Muscle layer of colon (tissue), 2 donors: ENCODE measurements around the gene POC1B.

ENCODE experiments used
- H3K27ac ChIP-seq: one replicate; pipeline ENCODE4 v1.7.0; 2013; ENCODE audit warnings: low read depth, mild to moderate bottlenecking, low read length, moderate library complexity
- H3K27me3 ChIP-seq, 2 donors: one replicate each; pipeline ENCODE4 v1.7.0; 2013; ENCODE audit warnings: low read length in 2 of 2, mild to moderate bottlenecking in 2 of 2; ENCODE audit not compliant: insufficient read depth in 2 of 2, control insufficient read depth in 1 of 2
- H3K36me3 ChIP-seq: one replicate; pipeline ENCODE4 v1.7.0; 2013; ENCODE audit warnings: mild to moderate bottlenecking, low read length; ENCODE audit not compliant: insufficient read depth
- H3K4me1 ChIP-seq: one replicate; pipeline ENCODE4 v1.7.0; 2013; ENCODE audit warnings: mild to moderate bottlenecking, low read length; ENCODE audit not compliant: insufficient read depth
- H3K4me3 ChIP-seq, 2 donors: one replicate each; pipeline ENCODE4 v1.7.0; 2013; ENCODE audit warnings: low read length in 2 of 2, low read depth in 1 of 2, mild to moderate bottlenecking in 1 of 2, moderate library complexity in 1 of 2
- H3K9ac ChIP-seq: one replicate; pipeline ENCODE4 v1.7.0; 2013; ENCODE audit warnings: low read length
- H3K9me3 ChIP-seq: one replicate; pipeline ENCODE4 v1.7.0; 2013; ENCODE audit warnings: mild to moderate bottlenecking, low read length
- donor health status: abdominal sarcoma.
- donor health status: Adenocarcinoma of cecum.

The POC1B gene

GRCh38 chr12:89529738-89530137, 3.9 kb upstream of the POC1B start:
- Histone ChIP-seq H3K9me3 (no peaks in the 10 kb centered on the region), H3K27me3 (no peaks in the 10 kb centered on the region), H3K36me3 (no peaks in the 10 kb centered on the region), H3K4me3 (no peak overlapping the region), H3K9ac (no peak overlapping the region), H3K4me1 (peaks cover 10% of the 10 kb centered on the region), H3K27ac (no peak overlapping the region)

- peaks cover 19% of the 10 kb centered on the region for H3K4me1 ChIP-seq
- no peaks in the 10 kb centered on the region for H3K9me3 ChIP-seq
- H3K9ac ChIP-seq: no peak overlapping the region
Observed at GRCh38 chr12:89528434-89528833, 2.6 kb upstream of the POC1B start.

GRCh38 chr12:89525305-89525823, 483 bp downstream of the POC1B start:
- Histone ChIP-seq H3K9me3 (no peaks in the 10 kb centered on the region), H3K4me1 (peaks cover 38% of the 10 kb centered on the region), H3K9ac (peak overlapping the region; percentile 87)

More at GRCh38 chr12:89528434-89528833, 2.6 kb upstream of the POC1B start:
- H3K27ac ChIP-seq: no peak overlapping the region
- H3K36me3 ChIP-seq: no peaks in the 10 kb centered on the region
- H3K4me3 ChIP-seq: no peak overlapping the region
- H3K27me3 ChIP-seq: no peaks in the 10 kb centered on the region

GRCh38 chr12:89524541-89525304, 1.1 kb downstream of the POC1B start, which contains the start of gene GALNT4:
GALNT4 (minus strand) TSS chr12:89524796; CDS start chr12:89524549, 247 bp downstream.
- peak within 1 kb of the TSS; percentile 93 for H3K27ac ChIP-seq
- no peaks in the 10 kb centered on the region for H3K9me3 ChIP-seq
- no peaks in the 10 kb centered on the region for H3K36me3 ChIP-seq
- H3K9ac ChIP-seq: peak within 1 kb of the TSS; percentile 87
- H3K4me1 ChIP-seq: peaks cover 38% of the 10 kb centered on the region
- H3K27me3 ChIP-seq: no peaks in the 10 kb centered on the region
- peak within 1 kb of the TSS; percentile 80 to 98 for H3K4me3 ChIP-seq

More at GRCh38 chr12:89525305-89525823, 483 bp downstream of the POC1B start:
- Histone ChIP-seq H3K27me3 (no peaks in the 10 kb centered on the region), H3K4me3 (peak overlapping the region; percentile 80 to 98), H3K36me3 (no peaks in the 10 kb centered on the region), H3K27ac (peak overlapping the region; percentile 93)

GRCh38 chr12:89523843-89524540, 1.9 kb downstream of the POC1B start:
- H3K9me3 ChIP-seq: no peaks in the 10 kb centered on the region
- no peaks in the 10 kb centered on the region for H3K27me3 ChIP-seq
- no peaks in the 10 kb centered on the region for H3K36me3 ChIP-seq
- H3K4me3 ChIP-seq: peak overlapping the region; percentile 80 to 98
- peaks cover 38% of the 10 kb centered on the region for H3K4me1 ChIP-seq
- H3K27ac ChIP-seq: peak overlapping the region; percentile 93
- H3K9ac ChIP-seq: peak overlapping the region; percentile 87

GRCh38 chr12:89523393-89523792, 2.5 kb downstream of the POC1B start:
- H3K27ac ChIP-seq: no peak overlapping the region
- H3K9ac ChIP-seq: no peak overlapping the region
- H3K4me3 ChIP-seq: peak overlapping the region; percentile 80 to 98
- H3K36me3 ChIP-seq: no peaks in the 10 kb centered on the region
- peaks cover 38% of the 10 kb centered on the region for H3K4me1 ChIP-seq
- no peaks in the 10 kb centered on the region for H3K9me3 ChIP-seq
- no peaks in the 10 kb centered on the region for H3K27me3 ChIP-seq

GRCh38 chr12:89521364-89522223, 4.3 kb downstream of the POC1B start:
- H3K4me3 ChIP-seq: peak overlapping the region in 1 of 2 donors; percentile 17
- H3K36me3 ChIP-seq: no peaks in the 10 kb centered on the region
- no peak overlapping the region for H3K9ac ChIP-seq
- H3K27me3 ChIP-seq: no peaks in the 10 kb centered on the region
- peaks cover 32% of the 10 kb centered on the region for H3K4me1 ChIP-seq
- H3K27ac ChIP-seq: no peak overlapping the region
- no peaks in the 10 kb centered on the region for H3K9me3 ChIP-seq

GRCh38 chr12:89517720-89518119, 8.1 kb downstream of the POC1B start:
- Histone ChIP-seq H3K4me3 (no peak overlapping the region), H3K4me1 (peaks cover 12% of the 10 kb centered on the region), H3K36me3 (no peaks in the 10 kb centered on the region)

GRCh38 chr12:89516633-89517032, 9.2 kb downstream of the POC1B start:
- no peaks in the 10 kb centered on the region for H3K27me3 ChIP-seq
- H3K9me3 ChIP-seq: no peaks in the 10 kb centered on the region
- no peaks in the 10 kb centered on the region for H3K36me3 ChIP-seq
- peaks cover 5% of the 10 kb centered on the region for H3K4me1 ChIP-seq
- no peak overlapping the region for H3K27ac ChIP-seq
- no peak overlapping the region for H3K4me3 ChIP-seq
- H3K9ac ChIP-seq: no peak overlapping the region

More at GRCh38 chr12:89517720-89518119, 8.1 kb downstream of the POC1B start:
- H3K9me3 ChIP-seq: no peaks in the 10 kb centered on the region
- no peak overlapping the region for H3K9ac ChIP-seq
- no peak overlapping the region for H3K27ac ChIP-seq
- no peaks in the 10 kb centered on the region for H3K27me3 ChIP-seq

GRCh38 chr12:89514751-89515150, 11.1 kb downstream of the POC1B start:
- Histone ChIP-seq H3K36me3 (no peaks in the 10 kb centered on the region), H3K27me3 (no peaks in the 10 kb centered on the region), H3K4me3 (no peak overlapping the region), H3K9me3 (no peaks in the 10 kb centered on the region), H3K9ac (no peak overlapping the region), H3K4me1 (no peaks in the 10 kb centered on the region), H3K27ac (no peak overlapping the region)

GRCh38 chr12:89513544-89513943, 12.3 kb downstream of the POC1B start:
- no peak overlapping the region for H3K27ac ChIP-seq
- no peak overlapping the region for H3K9ac ChIP-seq
- H3K27me3 ChIP-seq: no peaks in the 10 kb centered on the region
- no peaks in the 10 kb centered on the region for H3K9me3 ChIP-seq
- H3K4me1 ChIP-seq: no peaks in the 10 kb centered on the region
- H3K36me3 ChIP-seq: no peaks in the 10 kb centered on the region
- H3K4me3 ChIP-seq: no peak overlapping the region
